GM21717 (cell line): Measurements from ENCODE around the gene PANX2.
"Not testable (repeated sequence)": the region's sequence is repeated elsewhere in the genome, so short reads cannot be mapped to it uniquely, and the experiment has no call there.

Experiments used
- ATAC-seq: cut with Tn5 transposase; IDR thresholded peaks from one replicate; pipeline ENCODE4 v1.9.1; 2021; ENCODE audit warnings: mild to moderate bottlenecking, moderate library complexity; ENCODE audit not compliant: unreplicated experiment

The PANX2 gene

DNA sequence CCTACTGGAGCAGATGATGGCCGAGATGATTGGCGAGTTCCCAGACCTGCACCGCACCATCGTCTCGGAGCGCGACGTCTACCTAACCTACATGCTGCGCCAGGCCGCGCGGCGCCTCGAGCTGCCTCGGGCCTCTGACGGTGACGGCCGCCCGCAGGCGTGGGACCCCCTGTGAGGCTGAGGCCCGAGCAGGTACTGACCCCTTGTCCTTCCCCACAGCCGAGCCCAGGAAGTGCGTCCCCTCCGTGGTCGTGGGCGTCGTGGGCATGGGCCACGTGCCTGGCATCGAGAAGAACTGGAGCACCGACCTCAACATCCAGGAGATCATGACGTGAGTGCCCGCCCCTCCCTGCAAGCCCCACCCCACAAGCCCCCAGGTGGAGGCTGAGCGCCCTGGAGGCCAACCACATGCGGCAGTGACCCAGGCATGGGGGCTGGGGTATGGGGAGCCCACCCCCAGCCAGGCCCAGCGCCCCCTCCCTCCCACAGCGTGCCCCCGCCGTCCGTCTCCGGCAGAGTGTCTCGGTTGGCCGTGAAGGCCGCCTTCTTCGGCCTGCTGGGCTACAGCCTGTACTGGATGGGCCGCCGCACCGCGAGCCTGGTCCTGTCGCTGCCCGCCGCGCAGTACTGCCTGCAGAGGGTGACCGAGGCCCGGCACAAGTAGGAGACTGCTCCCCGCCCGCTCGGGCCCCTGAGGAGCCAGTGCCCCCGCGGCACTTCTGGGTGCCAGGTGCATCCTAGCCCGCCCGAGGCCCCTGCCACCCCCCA, 27.5 kb downstream of the PANX2 start:
- ATAC-seq = no peak

DNA sequence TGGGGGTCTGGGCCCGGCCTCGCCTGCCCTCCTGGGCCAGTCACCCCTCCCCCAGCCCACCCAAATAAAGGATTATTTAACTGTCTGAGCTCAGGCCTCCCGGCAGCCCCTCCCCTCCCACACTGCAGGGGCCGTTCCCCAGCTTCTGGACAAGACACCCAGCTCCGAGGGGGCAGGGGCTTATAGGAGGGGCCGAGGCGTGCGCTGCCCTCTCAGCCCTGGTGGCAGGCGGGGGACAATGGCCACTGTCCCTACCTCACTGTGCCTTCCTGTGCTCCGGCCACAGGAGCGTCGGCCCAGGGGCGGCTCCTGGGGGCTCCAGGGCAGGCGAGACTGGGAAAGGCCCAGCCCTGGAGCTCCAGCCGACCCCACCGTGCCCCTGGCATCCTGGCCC, 28.1 kb downstream of the PANX2 start:
- no peak for ATAC-seq

DNA sequence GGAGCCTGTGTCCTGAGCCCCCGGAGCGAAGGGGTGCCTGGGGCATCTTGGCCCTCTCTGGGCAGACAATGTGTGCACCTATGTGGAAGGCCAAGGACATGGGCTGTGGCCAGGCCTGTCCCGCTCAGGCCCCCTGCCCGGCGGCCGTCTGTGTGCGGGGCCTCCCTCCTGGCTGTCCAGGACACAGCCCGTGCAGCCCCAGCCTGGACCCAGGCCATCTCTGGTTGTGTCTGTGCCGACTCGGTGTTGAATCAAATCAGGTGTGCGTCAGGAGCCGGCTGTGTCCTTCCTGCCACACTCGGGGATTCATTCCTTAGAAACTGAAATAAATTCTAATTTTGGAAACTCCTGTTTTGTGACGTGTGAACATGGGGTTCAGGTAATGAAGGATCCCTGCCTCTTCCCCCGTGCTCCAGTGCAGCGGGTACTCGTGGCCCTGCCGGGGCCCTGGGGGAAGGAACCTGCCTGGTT, 28.8 kb downstream of the PANX2 start:
- ATAC-seq = no peak

DNA sequence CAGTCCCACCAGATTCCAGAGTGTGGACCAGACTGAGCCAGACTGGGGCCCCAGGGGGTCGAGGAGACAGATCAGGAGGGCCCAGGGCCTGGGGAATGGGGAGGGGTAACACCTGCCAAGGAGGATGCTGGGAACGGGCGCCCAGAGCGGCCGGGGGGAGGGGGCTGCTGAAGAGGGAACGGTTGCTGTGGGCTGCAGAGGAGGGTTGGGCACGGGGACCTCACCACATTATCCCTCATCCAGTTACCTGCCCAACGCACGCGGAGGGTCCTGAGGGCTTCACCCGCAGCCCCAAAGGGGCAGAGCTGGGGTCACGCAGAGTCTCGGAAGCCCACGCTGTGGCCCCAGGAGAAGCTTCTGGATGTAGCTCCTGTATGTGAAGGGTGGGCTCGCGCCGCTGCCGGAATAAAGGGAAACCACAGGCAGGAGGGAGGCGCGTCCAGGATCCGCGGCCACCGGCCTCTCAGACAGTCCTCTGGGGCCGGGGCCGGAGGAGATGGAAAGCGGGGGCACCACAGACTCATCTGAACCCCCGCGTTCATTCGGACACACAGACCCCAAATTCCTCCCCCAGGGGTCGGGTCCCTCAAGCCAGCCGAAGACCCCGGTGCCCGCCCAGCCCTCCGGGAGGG, 29.4 kb downstream of the PANX2 start:
- no peak for ATAC-seq

DNA sequence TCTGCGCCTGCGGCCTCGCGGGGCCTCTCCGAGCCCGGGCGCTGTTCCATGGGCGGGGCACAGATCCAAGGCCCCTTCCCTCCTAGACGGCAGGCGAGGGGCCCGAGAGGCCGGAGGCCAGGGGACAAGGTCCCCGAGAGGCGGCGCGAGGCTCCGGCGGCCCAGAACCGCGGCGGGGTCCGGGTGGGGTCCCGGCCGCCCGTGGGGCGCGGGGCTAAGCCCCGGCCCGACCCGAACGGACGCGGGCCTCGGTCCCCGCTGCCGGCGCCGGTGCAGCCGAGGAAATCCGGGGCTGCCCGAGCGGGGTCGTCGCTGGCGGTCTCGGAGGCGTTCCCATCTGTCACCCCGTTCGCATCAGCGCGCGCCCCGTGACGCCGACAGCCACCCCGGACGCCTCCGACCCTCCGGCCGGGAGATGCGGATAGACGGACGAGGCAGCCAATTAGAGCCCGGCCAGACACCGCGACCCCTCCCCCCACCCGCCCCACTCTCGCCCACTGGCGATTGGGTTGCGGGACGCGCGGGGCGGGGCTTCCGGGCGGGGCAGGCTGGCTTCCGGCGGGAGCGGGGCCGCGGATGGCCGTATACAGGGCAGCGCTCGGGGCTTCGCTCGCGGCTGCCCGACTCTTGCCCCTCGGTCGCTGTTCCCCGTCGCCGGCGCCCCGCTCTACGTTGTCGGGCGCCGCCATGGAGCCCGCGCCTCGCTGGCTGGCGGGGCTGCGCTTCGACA, 30.1 kb downstream of the PANX2 start, which contains the start of gene SELENOO:
Gene SELENOO (plus strand): TSS at position 551 of the 730 bp plus-strand sequence. CDS start 26 bp downstream, at position 577.
- ATAC-seq = peak; percentile 53

DNA sequence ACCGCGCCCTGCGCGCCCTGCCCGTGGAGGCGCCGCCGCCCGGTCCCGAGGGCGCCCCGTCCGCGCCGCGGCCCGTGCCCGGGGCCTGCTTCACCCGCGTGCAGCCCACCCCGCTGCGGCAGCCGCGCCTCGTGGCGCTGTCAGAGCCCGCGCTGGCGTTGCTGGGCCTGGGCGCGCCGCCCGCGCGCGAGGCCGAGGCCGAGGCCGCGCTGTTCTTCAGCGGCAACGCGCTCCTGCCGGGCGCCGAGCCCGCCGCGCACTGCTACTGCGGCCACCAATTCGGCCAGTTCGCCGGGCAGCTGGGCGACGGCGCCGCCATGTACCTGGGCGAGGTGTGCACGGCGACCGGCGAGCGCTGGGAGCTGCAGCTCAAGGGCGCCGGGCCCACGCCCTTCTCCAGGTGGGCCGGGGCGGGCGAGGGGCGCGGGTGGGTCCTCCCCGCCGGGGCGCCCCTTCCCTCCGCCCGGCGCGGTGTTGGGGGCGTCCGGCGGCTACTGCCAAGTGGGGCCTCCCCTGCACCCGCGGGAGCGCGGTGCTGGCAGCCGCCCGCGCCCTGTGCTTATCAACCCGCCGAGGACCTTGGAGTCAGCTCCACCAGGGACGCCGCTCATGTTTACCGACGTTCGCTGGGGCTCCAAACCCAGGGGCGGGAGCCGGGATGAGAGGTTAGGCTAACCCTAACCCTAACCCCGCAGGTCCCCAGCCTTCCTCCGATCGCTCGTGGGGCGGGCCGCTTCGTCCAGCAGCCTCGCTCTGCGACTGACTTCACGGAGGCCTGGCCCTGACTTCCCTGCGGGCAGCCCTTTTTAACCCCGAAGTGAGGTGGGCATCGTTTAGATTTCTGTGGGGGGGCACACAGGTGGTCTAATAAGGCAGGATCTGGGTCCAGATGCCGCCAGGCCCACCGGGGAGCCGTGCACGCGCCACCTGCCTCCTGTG, 30.9 kb downstream of the PANX2 start:
- peak; percentile 3 for ATAC-seq

DNA sequence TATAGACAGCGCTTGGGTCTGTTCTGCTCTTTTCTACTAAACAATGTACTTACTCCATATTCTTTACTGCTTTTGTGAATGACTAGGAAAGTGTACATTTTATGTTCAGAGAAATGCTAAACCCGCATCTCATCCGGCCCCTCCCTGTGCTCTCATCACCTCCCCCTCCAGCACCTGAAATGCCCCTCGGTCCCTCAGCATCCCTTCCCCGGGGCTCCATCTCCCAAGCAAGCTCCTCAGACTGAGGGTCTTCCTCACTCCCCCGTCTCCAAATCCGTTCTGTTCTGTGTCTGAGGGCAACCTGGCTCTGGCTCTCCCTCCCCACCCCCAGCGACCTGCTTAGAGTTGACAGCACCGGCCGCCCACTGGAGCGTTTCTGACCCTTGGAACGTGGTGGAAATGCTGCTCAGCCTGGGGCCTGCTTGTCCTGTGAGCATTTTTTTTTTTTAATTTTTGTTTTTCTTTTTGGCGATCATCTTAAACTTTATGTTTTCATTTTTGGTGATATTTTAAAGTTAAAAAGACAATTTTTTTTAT, 31.7 kb downstream of the PANX2 start:
- no peak for ATAC-seq

DNA sequence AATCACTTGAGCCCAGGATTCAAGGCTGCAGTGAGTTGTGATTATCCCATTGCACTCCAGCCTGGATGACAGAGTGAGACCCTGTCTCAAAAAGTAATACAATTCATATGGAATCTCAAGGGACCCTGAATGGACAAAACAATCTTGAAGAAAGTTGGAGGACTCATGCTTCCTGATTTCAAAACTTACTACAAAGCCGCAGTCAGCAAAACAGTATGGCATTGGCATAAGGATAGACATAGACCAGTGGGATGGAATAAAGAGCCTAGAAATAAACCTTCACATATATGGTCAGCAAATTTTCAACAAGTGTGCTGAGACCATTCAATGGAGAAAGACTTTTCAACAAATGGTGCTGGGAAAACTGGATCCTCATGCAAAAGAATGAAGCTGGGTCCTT, 32.8 kb downstream of the PANX2 start:
- no peak for ATAC-seq

DNA sequence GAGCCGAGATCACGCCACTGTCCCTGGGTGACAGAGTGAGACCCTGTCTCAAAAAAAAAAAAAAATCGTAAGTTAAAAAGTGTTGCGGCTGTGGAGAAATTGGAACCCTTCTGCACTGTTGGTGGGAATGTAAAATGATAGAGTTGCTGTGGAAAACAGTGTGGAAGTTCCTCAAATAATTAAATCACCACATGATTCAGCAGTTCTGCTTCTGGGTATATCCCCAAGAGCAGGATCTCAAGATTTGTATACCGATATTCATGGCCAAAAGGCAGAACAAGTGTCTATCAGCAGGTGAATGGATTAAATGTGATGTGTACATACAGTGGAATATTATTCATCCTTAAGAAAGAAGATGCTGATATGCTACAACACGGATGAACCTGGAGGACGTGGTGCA, 34.0 kb downstream of the PANX2 start:
- ATAC-seq = no peak

DNA sequence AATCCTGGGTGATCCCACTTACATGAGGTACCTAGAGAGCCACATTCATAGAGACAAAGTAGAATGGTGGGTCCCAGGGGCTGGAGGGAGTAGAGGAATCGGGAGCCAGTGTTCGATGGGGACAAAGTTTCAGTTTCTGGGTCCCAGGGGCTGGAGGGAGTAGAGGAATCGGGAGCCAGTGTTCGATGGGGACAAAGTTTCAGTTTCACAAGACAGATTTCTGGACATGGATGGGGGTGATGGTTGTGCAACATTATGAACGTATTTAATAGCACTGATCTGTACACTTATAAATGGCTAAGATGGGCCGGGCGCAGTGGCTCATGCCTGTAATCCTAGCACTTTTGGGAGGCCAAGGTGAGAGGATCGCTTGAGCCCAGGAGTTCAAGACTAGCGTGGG, 34.5 kb downstream of the PANX2 start:
- not testable (repeated sequence) for ATAC-seq

DNA sequence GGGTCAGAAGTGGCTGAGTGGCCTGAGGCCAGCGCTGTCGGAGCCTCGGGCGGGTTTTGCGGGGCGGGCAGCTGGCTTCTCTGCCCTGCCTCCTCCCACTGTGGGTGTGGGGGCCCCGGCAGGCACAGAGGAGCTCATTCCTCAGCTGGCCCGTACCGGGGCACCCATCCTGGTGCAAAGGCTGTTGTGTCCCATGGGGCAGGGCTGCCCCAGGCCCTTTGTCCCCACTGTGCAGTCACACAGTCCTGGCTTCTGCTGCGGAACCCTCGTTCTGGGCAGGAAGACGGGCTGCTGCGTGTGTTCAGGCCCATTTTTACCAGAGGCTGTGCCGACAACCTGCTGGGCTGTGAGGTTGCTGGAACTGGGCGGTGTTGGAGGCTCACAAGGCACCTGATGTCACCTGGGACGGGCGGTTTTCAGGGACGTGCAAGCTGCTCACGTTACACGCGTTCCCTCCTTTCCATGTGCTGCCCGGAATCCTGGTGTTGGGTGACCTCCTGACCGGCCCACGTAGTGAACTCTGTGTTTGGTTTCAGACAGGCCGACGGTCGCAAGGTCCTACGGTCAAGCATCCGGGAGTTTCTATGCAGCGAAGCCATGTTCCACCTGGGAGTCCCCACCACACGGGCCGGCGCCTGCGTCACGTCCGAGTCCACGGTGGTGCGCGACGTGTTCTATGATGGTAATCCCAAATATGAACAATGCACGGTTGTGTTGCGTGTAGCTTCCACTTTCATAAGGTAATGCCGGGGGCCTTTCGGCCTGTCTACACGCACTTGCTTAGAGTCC, 35.4 kb downstream of the PANX2 start:
- no peak for ATAC-seq

DNA sequence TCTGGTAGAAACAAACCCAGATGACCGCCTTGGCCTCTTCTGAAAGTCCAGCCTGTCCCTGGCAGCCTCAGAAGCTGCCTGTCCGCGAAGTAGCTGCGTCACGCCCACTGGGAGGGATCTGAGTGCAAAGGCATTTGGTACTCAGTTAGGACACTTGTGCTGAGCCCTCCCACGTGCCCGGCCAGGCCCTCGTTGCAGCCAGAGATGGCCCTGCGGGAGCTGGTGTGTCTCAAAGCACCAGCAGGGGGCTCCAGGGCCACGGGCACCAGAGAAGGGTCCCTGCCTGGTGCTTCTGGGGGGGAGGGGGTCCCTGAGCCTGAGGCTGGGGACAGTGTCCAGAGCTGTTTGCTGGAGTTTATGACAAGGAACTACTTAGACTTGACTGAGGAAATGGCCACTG, 36.1 kb downstream of the PANX2 start:
- ATAC-seq = no peak

DNA sequence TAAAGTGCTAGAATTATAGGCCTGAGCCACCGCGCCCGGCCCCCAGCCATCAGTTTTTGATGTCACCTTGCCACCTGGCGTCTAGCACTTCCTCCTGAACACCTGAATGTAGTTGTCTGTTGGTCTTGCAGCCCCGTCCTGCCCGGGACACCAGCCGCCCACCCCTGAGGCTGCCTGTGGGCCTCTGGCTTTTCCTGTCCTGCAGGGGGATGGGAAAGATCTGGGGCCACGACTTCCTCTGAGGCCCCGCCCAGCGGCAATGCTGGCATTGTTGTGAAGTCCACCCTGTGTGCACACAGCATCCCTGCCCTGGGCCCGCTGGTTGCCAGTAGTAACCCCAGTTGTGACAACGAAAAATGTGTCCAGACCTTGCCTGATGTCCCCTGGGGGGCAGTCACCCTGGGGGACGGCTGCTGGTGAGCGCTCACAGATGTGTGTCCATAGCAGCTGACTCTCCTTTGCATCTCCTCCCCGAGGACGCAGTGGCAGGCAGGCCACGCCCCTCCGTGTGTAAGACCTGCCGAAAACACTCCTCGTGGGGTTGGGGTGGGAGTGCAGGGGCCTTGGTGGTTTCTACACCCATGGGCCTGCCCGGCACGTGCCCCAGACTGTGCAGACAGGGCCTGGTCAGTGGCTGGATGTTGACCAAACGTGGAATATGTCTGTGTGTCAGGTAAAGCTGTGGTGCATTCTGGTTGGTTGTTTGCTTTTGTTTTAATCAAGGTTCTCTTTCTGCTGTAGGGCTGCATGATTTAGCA, 37.0 kb downstream of the PANX2 start:
- ATAC-seq = no peak

DNA sequence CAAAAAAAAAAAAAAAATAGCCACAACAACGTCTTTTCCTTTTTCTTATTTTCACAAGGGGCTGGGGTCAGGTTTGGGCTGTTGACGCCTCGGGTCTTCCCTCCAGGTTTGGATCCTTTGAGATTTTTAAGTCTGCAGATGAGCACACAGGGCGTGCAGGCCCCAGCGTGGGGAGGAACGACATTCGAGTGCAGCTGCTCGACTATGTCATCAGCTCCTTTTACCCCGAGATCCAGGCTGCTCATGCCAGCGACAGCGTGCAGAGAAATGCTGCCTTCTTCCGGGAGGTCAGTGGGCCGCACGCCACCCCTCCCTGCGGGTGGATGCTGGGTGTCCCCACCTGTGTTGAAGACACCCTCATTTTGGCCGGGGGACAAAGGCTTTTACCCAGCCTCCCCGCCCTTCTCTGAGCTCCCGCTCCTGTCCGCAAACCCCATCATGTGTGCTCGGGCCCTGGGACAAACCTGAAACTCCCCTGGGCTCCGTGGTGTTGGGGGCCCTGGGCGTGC, 38.0 kb downstream of the PANX2 start:
- no peak for ATAC-seq

DNA sequence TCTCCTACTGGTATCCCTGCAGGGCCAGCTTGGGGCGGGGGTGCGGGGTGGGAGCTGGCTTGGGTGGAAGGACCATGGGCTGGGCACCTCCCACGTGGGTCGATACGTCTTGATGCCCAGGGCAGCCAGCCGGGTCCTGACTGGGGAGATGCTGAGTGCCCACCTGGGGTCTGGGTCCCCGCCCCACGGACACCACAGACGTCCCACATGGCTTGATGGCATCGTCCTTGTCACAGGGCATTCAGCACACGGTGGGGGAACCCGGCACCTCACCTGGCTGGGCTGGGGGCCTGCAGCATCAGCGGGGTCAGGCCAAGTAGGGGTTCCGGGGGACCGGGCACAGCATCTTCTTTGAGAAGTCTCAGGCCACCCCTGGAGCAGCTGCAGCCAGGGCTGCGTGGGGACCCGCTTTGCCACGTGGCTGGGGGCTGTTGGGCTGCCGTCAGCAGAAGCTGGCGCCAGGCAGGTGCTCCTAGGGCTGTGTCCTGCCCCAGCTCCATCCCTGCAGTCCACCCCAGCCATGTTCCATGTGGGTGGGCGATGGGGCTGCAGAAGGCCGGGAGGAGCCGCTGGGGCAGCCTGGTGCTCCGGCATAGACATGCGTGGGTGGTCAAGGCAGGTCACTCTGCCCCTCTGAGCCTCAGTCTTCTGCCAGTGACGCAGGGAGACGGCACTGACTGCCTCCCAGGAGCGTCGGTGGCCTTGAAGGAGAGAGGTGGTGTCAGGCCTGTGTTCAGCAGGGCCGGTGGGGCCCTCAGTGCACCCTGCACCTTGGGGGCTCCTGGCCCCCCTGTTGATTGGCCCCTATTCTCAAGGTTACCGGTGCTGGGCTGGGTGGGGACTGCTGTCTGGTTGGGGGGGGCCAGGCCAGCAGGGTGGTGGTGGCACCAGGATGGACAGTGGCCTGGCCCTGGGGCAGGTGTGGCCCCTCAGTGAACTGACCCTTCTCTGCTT, 38.7 kb downstream of the PANX2 start:
- ATAC-seq = no peak

DNA sequence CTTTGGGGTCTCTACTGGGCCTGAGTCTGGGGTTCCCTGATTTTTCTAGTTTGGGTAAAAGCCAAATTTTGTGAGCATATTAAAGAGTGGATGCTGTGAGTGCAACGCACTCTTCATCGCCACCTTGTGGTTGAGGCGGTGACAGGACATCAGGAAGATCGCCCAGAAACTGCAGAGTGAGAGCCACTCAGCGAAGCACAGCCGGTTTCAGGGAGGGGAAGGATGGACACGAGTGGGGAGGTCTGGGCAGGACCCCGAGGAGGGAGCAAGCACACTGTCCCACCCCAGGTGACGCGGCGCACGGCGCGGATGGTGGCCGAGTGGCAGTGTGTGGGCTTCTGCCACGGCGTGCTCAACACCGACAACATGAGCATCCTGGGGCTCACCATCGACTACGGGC, 39.4 kb downstream of the PANX2 start:
- no peak for ATAC-seq

DNA sequence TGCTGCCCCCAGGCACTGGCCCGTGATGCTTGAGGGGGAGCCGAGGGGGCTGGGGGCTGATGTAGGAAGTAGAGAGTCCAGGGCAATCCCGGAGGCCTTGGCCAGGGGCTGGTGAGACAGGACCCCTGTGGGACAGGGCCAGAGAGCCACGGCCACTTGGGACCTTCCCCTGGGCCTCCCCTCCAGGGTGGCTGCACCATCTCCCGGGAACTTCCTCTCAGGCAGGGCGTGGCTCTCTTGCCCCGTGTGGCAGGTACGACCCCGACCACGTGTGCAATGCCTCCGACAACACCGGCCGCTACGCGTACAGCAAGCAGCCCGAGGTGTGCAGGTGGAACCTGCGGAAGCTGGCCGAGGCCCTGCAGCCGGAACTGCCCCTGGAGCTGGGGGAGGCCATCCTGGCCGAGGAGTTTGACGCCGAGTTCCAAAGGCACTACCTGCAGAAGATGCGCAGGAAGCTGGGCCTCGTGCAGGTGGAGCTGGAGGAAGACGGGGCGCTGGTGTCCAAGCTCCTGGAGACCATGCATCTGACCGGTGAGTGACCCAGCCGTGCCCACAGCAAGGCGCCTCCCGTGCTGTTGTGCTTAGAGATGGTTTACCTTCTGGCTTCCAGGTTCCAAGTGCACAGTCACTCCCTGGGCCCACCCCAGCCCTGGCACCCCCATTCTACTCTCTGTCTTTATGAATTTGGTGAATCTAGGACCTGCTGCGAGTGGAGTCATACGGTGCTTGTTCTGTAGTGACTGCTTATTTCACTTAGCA, 40.0 kb downstream of the PANX2 start:
- ATAC-seq = no peak
